Measurements from ENCODE around the gene HS3ST3B1.

DNA sequence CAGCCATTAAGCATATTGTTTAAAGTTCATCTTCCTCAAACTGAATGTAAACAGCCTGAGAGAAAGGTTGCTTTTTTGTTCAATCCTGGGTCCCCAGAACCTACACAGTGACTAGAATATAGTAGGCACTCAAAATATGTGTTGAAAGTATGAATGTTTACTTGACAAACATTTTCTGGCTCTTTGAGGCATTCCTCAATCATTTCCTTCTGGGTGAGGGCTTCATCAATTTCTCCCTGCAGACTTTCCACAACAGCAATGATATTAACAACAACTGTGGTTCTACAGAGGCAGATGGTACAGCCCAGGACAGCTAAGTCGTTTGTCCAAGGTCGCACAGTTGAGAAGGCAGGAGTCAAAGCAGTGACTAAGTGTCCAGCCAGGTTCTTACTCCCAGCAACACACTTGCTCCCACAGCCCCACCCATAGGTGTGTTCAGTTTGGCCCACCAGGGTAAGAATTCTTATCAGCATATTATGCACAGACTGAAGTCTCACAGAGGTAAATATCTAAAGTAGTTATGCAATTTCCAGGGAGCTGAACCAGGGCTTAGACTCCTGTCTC, 61.1 kb downstream of the HS3ST3B1 start:
- TF ChIP-seq, protein P1, sequence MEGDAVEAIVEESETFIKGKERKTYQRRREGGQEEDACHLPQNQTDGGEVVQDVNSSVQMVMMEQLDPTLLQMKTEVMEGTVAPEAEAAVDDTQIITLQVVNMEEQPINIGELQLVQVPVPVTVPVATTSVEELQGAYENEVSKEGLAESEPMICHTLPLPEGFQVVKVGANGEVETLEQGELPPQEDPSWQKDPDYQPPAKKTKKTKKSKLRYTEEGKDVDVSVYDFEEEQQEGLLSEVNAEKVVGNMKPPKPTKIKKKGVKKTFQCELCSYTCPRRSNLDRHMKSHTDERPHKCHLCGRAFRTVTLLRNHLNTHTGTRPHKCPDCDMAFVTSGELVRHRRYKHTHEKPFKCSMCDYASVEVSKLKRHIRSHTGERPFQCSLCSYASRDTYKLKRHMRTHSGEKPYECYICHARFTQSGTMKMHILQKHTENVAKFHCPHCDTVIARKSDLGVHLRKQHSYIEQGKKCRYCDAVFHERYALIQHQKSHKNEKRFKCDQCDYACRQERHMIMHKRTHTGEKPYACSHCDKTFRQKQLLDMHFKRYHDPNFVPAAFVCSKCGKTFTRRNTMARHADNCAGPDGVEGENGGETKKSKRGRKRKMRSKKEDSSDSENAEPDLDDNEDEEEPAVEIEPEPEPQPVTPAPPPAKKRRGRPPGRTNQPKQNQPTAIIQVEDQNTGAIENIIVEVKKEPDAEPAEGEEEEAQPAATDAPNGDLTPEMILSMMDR (IDR thresholded peaks at IDR 0.05), result no peak
- no peak for TF ChIP-seq POLR2A (IDR thresholded peaks at IDR 0.05)
